Testis (tissue), 3 donors: ENCODE data around the gene VRK2. TPM values are rescaled to one million over a fixed set of nuclear protein-coding genes. Genes with fewer than 3 reads are reported as not detected.

ENCODE experiments used
- DNase-seq: peaks from one replicate; pipeline ENCODE4 v3.0.0-alpha.2; 2019
- H3K27ac ChIP-seq, 2 donors: fragments of 200-600 bp; sonication (generic); one replicate each; pipeline ENCODE4 v1.5.1; 2019
- H3K27me3 ChIP-seq: fragments of 200-600 bp; sonication (generic); one replicate; pipeline ENCODE4 v1.5.1; 2019
- H3K36me3 ChIP-seq: fragments of 200-600 bp; sonication (generic); one replicate; pipeline ENCODE4 v1.5.1; 2017; ENCODE audit warnings: low read depth; ENCODE audit errors: missing control alignments
- H3K4me1 ChIP-seq: fragments of 200-600 bp; sonication (generic); one replicate; pipeline ENCODE4 v1.5.1; 2019
- H3K4me3 ChIP-seq, 2 donors: fragments of 200-600 bp; sonication (generic); one replicate each; pipeline ENCODE4 v1.5.1; 2017 to 2019
- H3K9me3 ChIP-seq: fragments of 200-600 bp; sonication (generic); one replicate; pipeline ENCODE4 v1.5.1; 2017
- POLR2A ChIP-seq: fragments of 450-650 bp; IDR thresholded peaks from one replicate; pipeline ENCODE4 v1.6.1; 2017; ENCODE audit warnings: antibody characterized with exemption, mild to moderate bottlenecking, moderate library complexity
- WGBS, 2 donors: methylation state at CpG; one replicate each; pipeline ENCODE4 v1.1.5; 2018; 5-methylcytosine and 5-hydroxymethylcytosine counted together
- intact Hi-C: fragments of 100-400 bp; cut with DNase I; formaldehyde crosslinking; loops from one replicate; pipeline ENCODE4 v1.15.1; 2023; ENCODE audit warnings: low total_unique reads
- polyA plus RNA-seq: library from polyadenylated mRNA; stranded (reverse); fragments of 350-450 nt; fragmentation: Illumina TruSeq; extraction: RNeasy Lipid Tissue Mini Kit (QIAGEN cat#74804); gene quantifications from one replicate; pipeline ENCODE4 v1.2.3, GENCODE V29; 2014; ENCODE audit warnings: low read depth, low replicate concordance; ENCODE audit not compliant: insufficient read depth
- total RNA-seq, 2 donors: library from RNA; depleted of rRNA; stranded (reverse); fragments of >200 nt; gene quantifications; one replicate each; pipeline ENCODE4 v1.2.3, GENCODE V29; 2016
- TF ChIP-seq, protein P1 (sequence below), 3 experiments: fragments of 450-650 bp in 2 of 3; fragments of 200-600 bp in 1 of 3; sonication (generic) in 1 of 3; IDR thresholded peaks; one replicate each; pipeline ENCODE4 v1.5.1; 2016 to 2019; ENCODE audit warnings: antibody characterized with exemption in 3 of 3, mild to moderate bottlenecking in 2 of 3, moderate library complexity in 1 of 3

VRK2 gene
- total and polyA plus RNA-seq, 3 donors from 2014 or later: 16.6 to 18.5 (median 16.7) TPM

- intact Hi-C loops: no loop called here
- Histone ChIP-seq H3K36me3 (peaks cover 4% of the 10 kb centered on the region), H3K9me3 (no peaks in the 10 kb centered on the region), H3K4me3 (no peak overlapping the region), H3K27me3 (no peaks in the 10 kb centered on the region), H3K27ac (no peak overlapping the region), H3K4me1 (no peaks in the 10 kb centered on the region)
- WGBS, 2 donors: 89 to 93% methylated on average over 2 of the region's 2 CpGs
- TF ChIP-seq, protein P1, sequence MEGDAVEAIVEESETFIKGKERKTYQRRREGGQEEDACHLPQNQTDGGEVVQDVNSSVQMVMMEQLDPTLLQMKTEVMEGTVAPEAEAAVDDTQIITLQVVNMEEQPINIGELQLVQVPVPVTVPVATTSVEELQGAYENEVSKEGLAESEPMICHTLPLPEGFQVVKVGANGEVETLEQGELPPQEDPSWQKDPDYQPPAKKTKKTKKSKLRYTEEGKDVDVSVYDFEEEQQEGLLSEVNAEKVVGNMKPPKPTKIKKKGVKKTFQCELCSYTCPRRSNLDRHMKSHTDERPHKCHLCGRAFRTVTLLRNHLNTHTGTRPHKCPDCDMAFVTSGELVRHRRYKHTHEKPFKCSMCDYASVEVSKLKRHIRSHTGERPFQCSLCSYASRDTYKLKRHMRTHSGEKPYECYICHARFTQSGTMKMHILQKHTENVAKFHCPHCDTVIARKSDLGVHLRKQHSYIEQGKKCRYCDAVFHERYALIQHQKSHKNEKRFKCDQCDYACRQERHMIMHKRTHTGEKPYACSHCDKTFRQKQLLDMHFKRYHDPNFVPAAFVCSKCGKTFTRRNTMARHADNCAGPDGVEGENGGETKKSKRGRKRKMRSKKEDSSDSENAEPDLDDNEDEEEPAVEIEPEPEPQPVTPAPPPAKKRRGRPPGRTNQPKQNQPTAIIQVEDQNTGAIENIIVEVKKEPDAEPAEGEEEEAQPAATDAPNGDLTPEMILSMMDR (IDR thresholded peaks at IDR 0.05): no peak
- no peak for TF ChIP-seq POLR2A
- DNase-seq: no peak
These were observed 17.5 kb downstream of the VRK2 start for GRCh38 chr2:58064086-58064485.

GRCh38 chr2:58065248-58065647 lies 18.6 kb downstream of the VRK2 start:
- H3K36me3 ChIP-seq: peaks cover under 1% of the 10 kb centered on the region
- no peak for TF ChIP-seq POLR2A
- TF ChIP-seq, protein P1 (IDR thresholded peaks at IDR 0.05): no peak
- H3K4me3 ChIP-seq: no peak overlapping the region
- no peak overlapping the region for H3K27ac ChIP-seq
- intact Hi-C loops: no loop called here
- no peak for DNase-seq
- H3K9me3 ChIP-seq: no peaks in the 10 kb centered on the region
- no peaks in the 10 kb centered on the region for H3K4me1 ChIP-seq
- WGBS, 2 donors: 91 to 98% methylated on average over 1 of the region's 1 CpG
- H3K27me3 ChIP-seq: no peaks in the 10 kb centered on the region

GRCh38 chr2:58067001-58067400 lies 20.4 kb downstream of the VRK2 start:
- no peaks in the 10 kb centered on the region for H3K4me1 ChIP-seq
- no peaks in the 10 kb centered on the region for H3K36me3 ChIP-seq
- no peaks in the 10 kb centered on the region for H3K9me3 ChIP-seq
- DNase-seq: no peak
- TF ChIP-seq, protein P1 (IDR thresholded peaks at IDR 0.05): no peak
- TF ChIP-seq POLR2A: no peak
- intact Hi-C loops: no loop called here
- no peak overlapping the region for H3K4me3 ChIP-seq
- H3K27ac ChIP-seq: no peak overlapping the region
- H3K27me3 ChIP-seq: no peaks in the 10 kb centered on the region
- 82 to 91% methylated on average over 2 of the region's 2 CpGs for WGBS, 2 donors

DNA sequence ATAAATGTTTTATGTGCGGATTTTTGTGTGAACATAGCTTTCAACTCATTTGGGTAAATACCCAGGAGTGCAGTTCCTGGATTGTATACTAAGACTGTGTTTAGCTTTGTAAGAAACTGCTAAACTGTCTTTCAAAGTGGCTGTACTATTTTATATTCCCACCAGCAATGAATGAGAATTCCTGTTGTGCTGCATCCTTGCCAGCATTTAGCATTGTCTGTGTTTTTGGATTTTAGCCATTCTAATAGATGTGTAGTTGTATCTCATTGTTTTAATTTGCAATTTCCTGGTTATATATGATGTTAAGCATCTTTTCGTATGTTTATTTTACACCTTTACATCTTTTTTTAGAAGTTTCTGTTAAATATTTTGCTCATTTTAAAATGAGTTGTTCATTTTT lies 24.2 kb downstream of the VRK2 start:
- intact Hi-C loops: no loop called here
- H3K9me3 ChIP-seq: no peaks in the 10 kb centered on the region
- H3K27me3 ChIP-seq: no peaks in the 10 kb centered on the region
- no peak overlapping the region for H3K27ac ChIP-seq
- H3K4me3 ChIP-seq: no peak overlapping the region
- no peaks in the 10 kb centered on the region for H3K36me3 ChIP-seq
- TF ChIP-seq POLR2A: no peak
- TF ChIP-seq, protein P1 (IDR thresholded peaks at IDR 0.05): no peak
- no peaks in the 10 kb centered on the region for H3K4me1 ChIP-seq
- DNase-seq: no peak
- 94 to 95% methylated on average over 2 of the region's 2 CpGs for WGBS, 2 donors

DNA sequence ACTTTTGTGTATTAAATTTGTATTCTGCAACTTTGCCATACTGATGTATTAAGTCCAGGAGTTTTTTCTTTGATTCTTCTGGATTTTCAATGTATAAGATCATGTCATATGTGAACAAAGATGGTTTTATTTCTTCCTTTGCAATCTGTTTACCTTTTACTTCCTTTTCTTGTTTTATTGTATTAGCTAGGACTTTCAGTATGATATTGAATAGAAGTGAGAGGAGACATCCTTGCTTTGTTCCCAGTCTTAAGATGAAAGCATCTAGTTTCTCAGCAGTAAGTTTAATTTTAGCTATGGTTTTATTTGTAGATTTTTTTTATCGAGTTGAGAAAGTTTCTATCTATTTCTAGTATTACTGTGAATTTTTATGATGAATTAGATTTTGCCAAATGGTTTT lies 25.5 kb downstream of the VRK2 start:
- Histone ChIP-seq H3K4me3 (no peak overlapping the region), H3K36me3 (no peaks in the 10 kb centered on the region), H3K27me3 (no peaks in the 10 kb centered on the region), H3K4me1 (no peaks in the 10 kb centered on the region), H3K27ac (no peak overlapping the region), H3K9me3 (no peaks in the 10 kb centered on the region)
- intact Hi-C loops: no loop called here
- WGBS, 2 donors: 79 to 84% methylated on average over 1 of the region's 1 CpG
- no peak for TF ChIP-seq POLR2A
- TF ChIP-seq, protein P1 (IDR thresholded peaks at IDR 0.05): no peak
- no peak for DNase-seq
